Measurements from ENCODE around the gene PLB1.

Gene PLB1

DNA sequence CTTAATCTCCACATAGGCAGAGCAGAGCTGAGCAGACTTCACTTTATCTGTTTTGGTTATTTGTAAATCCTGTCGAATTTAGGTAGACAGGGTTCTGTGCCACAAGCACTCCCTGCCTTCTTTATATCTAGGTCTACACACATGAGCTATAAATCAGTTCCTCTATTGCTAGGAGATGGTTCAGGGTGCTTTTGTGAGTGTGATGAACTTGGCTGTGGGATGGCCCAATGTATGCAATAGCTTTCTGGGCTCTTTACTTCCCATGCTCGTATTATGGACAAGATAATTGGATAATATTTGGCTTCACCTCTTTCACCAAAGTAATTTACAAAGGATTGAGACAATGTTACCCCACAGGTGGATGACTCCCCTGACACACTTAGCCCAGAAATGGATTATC lies 72.2 kb downstream of the PLB1 start:
- no peak for DNase-seq

DNA sequence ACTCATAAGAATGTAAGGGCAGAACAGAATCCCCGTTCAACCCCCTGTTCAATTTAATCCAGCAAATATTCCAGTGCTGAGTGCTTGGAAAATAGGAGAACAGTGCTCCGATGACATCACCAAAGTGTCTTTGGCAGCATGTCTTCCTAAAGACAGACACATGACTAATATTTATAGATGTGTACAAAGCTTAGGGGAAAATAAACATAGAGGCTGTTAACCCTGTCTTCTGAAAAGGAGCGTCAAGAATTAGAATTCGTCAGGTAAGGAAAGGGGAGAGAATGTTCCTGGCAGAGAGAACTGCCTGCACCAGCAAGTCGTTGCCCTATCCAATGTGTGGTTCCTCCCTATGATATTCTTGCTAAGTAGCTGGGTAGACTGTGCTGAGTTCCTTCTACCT lies 72.7 kb downstream of the PLB1 start:
- DNase-seq: no peak

DNA sequence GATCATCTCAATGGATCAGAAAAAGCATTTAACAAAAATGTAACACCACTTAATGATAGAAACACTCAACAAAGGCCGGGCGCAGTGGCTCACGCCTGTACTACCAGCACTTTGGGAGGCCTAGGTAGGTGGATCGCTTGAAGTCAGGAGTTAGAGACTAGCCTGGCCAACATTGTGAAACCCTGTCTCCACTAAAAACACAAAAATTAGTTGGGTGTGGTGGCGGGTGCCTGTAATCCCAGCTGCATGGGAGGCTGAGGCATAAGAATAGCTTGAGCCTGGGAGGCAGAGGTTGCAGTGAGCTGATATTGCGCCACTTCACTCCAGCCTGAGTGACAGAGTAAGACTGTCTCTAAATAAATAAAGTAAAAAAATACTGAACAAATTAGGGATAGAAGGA lies 74.6 kb downstream of the PLB1 start:
- DNase-seq: no peak

DNA sequence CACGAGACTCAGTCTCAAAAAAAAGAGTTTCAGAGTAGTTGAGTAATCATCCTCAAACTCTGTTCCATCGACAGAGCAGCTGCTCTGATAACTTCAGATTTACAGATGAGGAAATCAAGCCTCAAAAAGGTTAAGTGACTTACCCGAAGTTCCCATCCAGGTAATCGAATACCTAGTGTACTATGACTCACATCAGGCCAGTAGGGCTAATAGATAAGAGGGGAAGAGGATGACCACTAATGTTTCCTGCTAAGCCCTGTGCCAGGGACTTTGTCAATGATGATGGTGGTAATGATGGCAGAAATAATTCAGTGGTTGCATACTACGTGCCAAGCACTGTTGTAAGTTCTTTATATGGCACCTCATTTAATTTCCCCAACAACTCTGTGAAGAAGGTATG lies 80.9 kb downstream of the PLB1 start:
- DNase-seq: no peak

DNA sequence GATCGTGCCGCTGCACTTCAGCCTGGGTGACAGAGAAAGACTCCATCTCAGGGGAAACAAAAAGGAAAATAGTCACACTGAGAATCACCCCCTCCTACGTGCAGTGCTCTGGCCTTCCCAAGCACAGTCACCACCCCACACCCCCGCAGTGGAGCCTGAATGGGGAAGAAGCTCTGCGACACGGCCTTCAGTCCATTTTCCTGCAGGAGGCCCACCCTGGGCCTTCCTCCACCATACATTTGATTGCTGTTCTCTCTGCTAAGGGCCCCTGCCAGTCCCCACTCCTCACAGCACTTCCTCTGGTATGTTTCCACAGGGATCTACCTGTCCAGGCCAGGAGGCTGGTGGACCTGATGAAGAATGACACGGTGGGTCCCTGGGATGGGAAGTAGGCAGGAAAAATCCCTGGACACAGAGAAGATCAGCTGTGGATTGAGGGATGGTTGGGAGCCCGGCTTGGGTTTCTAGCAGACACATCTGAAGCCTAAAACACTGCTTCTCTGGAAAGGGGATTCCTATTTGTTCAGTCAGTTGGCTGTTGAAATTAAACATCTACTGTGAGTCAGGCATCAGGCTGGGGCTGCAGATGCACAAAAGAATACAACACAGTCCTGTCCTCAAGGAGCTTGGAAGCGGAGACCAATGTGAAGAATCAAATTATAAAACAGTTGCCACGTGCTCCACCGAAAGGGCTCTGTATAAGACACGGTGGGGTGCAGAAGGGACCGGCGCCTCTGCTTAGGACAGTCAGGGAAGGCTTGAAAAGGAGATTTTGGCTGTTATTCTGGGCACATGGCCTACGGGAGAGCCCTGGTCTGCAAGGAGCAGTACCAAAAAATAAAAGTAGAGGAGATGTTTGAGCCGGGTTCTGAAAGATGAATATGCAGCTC lies 82.2 kb downstream of the PLB1 start:
- DNase-seq: no peak

DNA sequence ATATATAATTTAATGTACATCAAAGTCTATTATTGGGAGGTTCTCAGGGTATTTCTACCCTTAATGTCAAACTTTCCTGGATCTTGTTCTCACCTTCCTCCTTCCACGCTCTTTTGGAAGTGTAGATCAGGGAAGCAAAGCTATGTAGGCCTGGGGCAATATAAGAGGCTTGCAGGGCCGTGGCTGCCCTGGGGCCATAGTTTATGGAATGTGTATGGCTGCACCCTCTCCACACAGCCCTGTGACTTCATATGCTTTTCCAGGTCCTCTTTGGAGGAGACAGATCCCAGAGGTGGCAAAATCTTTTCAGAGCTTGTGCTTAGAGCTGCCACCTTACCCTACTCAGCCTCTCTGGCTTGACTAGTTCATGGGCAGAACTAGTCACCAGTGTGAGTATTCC lies 82.9 kb downstream of the PLB1 start:
- DNase-seq: no peak

DNA sequence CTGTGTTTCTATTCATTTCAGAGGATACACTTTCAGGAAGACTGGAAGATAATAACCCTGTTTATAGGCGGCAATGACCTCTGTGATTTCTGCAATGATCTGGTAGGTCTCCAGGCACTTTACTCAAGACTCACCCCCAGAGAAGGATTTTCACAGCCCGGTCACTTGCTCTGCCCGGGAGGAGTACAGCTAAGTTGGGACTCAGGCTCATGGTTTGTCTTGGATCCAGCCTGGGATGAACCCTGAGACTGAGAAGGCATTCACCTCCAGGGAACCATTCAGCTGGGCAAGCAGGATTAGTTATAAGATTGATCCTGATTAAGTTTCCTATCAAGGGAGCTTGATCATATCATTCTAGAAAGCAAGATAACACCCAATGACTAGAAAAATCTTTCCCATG lies 83.7 kb downstream of the PLB1 start:
- DNase-seq: no peak

DNA sequence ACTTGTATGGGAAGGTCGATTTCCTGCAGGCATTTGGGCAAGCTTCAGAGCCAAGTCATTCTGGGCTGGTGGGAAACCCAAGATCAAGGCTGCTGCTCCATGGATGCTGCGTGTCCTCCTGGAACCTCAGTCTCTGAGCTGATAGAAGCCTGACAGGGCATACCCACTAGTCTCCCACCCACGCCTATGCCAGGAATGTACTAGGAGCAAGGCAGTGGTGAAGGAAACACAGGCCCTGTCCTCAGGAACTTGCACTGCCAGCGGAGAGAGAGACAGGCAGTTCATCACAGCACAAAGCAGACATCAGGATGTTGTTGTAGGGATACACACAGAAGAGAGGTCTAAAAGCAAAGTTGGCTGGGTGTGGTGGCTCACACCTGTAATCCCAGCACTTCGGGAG lies 84.2 kb downstream of the PLB1 start:
- no peak for DNase-seq

DNA sequence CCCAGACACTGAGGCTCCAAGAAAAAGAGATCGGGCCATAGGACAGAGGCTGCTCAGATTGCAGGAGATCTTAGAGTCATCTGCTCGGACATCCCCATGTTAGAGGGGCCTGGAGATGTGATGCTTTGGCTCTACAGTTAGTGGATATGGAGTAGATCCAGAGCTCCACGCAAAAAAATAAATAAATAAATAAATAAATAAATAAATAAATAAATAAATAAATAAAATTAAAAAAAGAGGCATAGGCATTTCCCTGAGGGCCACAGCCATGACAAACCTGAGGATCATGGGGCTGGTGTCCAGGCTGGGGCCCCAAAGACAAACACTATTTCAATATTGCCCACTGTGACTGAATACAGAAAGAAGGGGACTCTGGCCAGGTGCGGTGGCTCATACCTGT lies 85.5 kb downstream of the PLB1 start:
- DNase-seq: no peak

DNA sequence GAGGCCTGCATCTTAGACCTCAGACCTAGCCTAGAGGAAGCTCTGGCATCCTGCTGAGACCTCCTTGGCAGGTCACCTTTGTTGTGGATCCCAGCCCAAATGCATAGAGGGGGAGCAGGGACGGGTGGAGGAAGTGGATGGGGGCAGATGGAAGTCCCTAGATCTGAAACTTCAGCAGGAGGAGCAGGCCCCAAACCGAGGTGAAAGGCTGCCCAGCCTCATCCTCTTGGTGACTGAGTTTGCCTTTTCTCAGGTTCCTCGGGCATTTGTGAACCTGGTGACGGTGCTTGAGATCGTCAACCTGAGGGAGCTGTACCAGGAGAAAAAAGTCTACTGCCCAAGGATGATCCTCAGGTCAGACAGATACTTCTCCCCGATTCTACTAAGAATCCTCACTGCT lies 86.3 kb downstream of the PLB1 start:
- no peak for DNase-seq

DNA sequence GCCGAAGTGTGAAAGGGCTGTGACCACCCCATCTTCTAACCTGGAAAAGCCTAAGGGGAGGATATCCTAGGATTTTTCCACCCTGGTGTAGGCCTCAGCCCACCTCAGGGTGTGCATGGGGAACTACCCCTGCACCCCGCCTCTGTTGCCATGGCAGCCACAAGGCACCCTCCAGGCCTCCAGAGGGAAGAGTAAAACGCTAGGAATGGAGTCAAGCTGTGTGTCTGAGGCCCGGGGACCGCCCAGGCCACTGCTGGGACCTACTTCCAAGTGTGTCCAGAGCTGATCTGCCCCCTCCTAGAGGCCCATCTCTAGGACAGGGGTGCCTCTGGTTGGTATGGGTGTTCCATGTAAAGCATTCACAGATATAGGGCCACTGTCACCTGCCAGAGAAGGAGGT lies 86.7 kb downstream of the PLB1 start:
- DNase-seq: no peak

DNA sequence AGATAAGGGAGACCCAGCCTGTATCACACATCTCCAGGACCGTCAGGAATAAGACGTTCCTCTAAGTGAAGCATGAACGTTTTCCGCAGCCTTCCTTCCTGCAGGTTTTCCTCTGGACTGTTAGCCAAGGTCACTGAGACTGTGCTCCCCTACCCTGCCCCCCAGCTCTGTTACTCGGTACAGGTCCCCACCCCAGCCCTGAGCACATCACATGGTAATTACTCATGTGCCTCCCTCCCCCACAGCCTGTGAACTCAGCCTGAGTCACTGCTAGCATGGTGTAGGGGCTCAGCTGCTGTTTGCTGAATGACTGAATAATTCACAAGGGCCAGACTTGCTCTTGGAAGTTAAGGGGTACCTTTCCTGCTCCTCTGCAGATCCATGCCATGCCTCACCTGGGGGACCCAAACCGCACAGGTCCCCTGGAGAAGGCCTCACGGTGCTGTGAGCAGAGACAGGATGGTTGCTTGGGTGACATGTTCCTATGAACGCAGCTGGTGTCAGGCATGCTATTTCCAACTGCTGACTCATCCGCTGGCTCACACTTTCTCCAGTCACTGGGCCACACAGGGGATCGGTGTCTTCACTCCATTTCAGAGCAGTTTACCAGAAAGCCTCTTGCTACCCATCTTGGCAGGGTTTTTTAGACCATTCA lies 88.2 kb downstream of the PLB1 start:
- DNase-seq: no peak

DNA sequence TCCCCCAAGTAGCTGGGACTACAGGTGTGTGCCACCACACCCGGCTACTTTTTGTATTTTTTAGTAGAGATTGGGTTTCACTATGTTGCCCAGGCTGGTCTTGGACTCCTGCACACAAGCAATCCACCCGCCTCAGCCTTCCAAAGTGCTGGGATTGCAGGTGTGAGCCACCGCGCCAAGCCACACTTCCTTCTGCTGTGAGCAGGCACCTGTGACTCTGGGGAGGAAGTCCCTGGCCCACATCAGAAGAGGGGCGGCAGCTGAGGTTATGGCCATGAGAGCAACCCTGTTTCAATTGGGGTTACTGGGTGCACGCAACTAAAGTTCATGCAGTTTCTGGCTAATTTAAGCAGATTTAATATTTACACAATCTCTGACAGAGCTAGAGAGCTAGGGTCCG lies 91.0 kb downstream of the PLB1 start:
- no peak for DNase-seq

DNA sequence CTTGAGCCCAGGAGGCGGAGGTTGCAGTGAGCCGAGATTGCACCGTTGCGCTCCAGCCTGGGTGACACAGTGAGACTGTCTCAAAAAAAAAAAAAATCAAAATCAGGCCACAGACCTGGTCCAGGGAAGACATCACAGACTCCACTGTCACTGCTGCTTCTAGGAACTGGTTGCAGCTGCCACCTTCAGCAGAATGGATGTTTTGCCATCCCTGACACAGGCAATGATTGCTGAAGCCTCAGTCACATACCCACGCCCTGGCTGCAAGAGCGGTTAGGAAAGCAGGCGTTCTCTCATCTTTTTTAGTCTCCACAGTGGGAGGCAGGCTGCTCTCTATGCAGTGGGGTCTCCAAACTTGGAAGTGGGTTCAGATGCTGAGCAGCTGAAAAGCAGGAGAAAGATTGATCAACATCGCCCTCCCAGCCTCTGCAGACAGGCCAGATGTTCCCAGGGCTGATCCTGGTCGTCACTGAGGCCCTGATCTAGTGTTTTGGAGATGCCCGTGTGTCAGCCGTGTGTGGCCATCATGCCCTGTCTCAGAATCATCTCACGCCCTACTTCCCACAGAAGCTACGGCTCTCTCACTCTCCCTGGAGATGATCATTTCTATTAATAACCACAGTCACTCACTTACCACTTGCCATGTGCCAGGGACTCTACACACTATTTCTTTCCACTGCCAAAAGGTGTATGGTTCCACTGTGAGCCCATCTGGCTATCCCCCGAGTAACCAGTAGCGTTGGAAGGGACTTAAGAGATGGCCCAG lies 91.8 kb downstream of the PLB1 start:
- no peak for DNase-seq

DNA sequence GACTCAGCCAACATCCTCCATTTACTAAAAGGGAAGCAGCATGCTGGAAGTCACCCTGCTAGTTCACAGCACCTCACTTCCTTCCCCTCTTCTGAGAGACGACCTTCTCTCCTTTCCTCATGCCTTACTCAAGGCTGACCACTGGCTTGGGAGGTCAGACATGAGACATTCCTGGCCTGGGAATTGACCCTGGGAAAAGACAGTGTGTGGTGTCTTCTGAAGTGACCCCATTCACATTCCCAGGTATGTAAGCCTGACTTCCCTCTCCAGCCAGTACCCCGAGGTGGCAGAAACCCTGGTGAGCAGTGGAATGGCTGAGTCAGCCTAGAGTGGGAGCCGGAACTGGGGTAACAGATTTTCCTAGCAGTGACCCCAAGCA lies 92.4 kb downstream of the PLB1 start:
- no peak for DNase-seq

DNA sequence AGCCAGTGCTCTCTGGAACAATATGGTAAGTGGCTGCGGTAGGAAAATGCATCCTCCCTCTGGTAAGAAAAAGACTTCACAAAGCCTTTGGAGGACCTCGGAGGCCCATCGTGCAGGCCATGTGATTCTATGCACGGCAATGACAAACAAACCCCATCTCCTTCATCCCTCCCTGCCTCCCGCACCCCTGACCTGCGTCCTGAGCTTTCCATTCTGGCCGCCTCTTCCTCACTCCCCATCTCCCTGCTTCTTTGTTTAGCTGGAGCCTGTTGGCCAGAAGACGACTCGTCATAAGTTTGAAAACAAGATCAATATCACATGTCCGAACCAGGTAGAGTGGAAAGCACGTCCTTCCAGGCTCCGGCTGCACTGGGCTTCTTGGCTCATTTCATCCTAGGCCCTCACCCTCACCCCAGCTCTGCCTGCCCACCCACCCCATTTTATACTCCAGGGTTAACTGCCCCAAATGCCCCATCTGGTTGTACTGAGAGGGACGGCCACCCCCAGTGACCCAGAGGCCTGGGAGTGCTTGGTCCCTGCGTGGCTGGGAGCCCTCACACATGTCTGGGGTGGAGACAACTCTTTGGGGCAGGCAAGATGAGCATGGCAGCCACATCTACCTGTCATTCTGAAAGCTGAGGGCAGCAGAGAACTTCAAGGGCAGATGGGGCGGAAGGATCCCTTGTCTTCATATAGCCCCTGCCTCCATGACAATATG lies 94.0 kb downstream of the PLB1 start:
- no peak for DNase-seq

DNA sequence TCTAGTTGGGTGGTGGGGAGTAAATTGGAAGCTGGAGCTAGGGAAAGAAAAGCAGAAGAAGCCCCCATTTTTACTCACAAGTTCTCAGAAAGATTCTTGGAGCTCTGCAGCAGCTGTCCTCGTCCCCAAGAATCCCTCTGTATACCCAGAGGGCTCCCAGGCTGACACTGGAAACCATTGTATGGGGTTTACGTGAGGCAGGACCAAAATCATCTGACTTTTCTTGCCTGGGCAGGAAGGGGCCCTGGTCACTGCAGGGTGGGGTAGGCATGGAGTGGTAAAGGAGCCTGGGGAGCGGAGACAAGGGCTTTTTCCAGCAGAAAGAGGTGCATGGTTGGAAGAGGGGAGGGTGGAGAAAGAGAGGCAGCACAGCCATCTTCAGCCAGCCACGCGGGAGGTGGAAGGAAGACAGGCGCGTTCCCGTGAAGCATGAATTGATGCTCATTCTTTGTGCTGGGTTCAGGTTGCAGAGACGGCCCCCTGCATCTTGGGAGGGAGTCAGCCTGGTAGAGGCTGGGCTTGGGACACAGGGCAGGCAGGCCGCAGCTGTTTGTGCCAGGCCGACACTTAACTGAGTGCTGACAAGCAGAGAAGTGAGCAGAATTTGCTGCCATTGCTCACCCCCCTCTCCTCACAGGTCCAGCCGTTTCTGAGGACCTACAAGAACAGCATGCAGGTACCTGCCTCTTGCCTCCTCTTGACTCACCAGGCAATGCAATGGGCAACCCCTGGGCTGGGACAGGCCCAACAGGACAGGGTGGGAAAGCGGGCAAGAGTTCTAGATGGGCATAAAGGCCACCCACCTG lies 94.8 kb downstream of the PLB1 start:
- no peak for DNase-seq

DNA sequence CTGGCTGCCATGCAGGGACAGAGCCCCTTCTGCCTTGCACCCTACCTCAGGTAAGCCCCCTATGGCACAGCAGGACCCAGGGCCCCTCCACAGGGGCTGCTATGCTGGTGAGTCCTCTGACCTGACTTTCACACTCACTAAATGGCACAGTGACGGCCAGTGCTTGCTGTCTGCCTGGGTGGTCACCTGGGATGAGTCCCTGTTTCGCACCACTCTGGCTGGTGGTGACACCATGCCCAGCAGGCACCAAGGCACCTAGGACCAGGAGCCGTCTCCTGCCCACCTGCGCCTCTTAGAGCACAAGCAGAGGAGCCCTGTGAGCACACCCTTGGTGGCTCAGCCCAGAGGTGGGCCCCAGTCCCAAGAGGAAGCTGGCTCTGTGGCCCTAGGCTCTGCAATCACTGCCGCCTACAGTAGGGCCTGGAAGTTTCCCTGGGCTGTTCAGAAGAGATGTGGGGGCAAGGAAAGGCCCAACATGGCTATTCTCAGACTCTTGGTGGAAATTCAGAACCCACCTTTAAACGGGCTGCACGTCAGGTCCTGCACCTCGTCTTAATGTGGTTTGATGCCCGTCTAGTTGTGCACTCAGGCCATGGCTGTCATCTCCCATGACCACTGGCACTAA lies 96.0 kb downstream of the PLB1 start:
- DNase-seq: no peak

DNA sequence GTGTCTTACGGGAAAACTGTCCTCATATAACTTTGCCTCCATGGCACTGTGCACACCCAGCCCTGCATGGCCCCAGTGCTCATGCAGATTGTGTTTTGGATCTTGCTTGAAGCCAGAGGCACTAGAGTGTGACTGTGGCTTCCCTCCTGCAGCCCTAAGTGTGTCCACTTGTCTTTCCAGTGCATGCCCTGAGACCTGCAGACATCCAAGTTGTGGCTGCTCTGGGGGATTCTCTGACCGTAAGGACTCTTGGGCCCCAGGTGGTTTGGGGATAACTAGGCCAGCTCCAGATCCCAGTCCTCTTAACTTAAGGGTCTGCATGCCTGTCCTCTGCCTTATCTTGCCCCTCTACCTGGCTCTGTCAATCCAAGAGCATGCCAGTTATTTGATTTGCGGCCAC lies 96.6 kb downstream of the PLB1 start:
- no peak for DNase-seq

DNA sequence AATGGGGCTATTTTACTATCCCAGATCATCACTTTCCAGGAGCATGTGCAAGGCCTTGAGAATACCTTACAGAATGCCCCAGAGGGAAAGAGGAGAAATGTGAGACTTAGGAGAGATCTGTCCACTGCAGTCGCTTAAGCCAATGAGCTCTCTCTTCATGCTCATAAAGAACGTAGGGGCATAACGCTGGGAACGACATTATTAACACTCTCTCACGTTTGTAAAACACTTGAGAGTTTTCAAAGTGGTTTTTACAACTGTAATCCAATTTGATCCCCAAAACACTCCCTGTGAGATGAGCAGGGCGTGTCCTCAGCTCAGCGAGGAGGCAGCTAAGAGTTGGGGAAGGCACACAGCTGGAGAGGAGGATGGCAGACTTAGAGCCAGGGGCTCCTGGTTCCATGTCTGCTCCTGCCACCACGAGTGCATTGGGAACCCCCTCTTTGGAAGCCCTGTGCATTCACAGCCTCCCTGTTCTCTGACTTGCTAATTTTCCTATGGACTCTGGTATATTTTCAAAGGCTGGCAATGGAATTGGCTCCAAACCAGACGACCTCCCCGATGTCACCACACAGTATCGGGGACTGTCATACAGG lies 97.4 kb downstream of the PLB1 start:
- no peak for DNase-seq

DNA sequence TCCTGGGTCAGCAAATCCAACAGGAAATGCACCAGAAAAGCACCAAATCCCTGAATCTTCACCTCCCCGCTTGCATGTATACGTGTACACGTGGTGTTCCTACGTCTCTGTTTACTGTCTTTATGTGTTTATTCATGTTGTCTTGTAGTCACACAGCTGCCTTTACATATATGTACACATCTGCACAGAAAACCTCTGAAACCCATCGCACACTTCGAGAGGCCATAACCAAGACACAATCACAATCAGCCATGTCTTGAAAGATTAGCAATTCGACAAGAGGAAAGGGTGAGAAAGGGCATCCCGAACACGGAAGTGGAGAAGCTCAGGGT lies 98.1 kb downstream of the PLB1 start:
- no peak for DNase-seq

Data from activated gamma-delta T cell (primary cell).